ENCODE data around the gene TBX1.
"Not testable (repeated sequence)": the region's sequence is repeated elsewhere in the genome, so short reads cannot be mapped to it uniquely, and the experiment has no call there.

Gene TBX1

GRCh38 chr22:19766240-19766510 lies 5.6 kb downstream of the TBX1 start:
- DNase-seq = no peak

GRCh38 chr22:19766511-19767426 lies 6.2 kb downstream of the TBX1 start:
- no peak for DNase-seq

GRCh38 chr22:19767427-19768341 lies 7.1 kb downstream of the TBX1 start:
- DNase-seq = no peak

- no peak for DNase-seq
Measured at GRCh38 chr22:19769393-19769715, 8.8 kb downstream of the TBX1 start.

GRCh38 chr22:19770349-19771220 lies 10.0 kb downstream of the TBX1 start:
- DNase-seq = no peak

- no peak for DNase-seq
Measured at GRCh38 chr22:19772422-19772672, 11.8 kb downstream of the TBX1 start.

GRCh38 chr22:19772673-19773469 lies 12.3 kb downstream of the TBX1 start:
- DNase-seq = no peak

- DNase-seq = no peak
Measured at GRCh38 chr22:19773470-19774040, 13.0 kb downstream of the TBX1 start.

- no peak for DNase-seq
Measured at GRCh38 chr22:19774628-19775027, 14.1 kb downstream of the TBX1 start.

- DNase-seq = no peak
Measured at GRCh38 chr22:19775496-19776325, 15.1 kb downstream of the TBX1 start.

GRCh38 chr22:19776433-19777031 lies 16.0 kb downstream of the TBX1 start:
- DNase-seq = no peak

GRCh38 chr22:19777192-19777591 lies 16.6 kb downstream of the TBX1 start:
- DNase-seq = not testable (repeated sequence)

GRCh38 chr22:19779011-19779421 lies 18.4 kb downstream of the TBX1 start:
- no peak for DNase-seq

- DNase-seq = no peak
Measured at GRCh38 chr22:19779685-19780268, 19.2 kb downstream of the TBX1 start.

GRCh38 chr22:19782533-19782932 lies 22.0 kb downstream of the TBX1 start:
- DNase-seq = no peak

- no peak for DNase-seq
Measured at GRCh38 chr22:19783586-19784383, 23.2 kb downstream of the TBX1 start.

GRCh38 chr22:19784384-19785175 lies 24.0 kb downstream of the TBX1 start:
- DNase-seq = no peak

- no peak for DNase-seq
Measured at GRCh38 chr22:19785461-19786263, 25.1 kb downstream of the TBX1 start.

All from NCI-H524 treated with DMSO at 0.1 percent for 48 hours (cell line).